ENCODE data around the gene BPIFB2. TPM values are rescaled to one million over a fixed set of nuclear protein-coding genes. Genes with fewer than 3 reads are reported as not detected.

Gene BPIFB2
- total RNA-seq, 3 donors from 2014 or later (not counting 1 experiment from before 2014, with no cell fraction given) = not detected

GRCh38 chr20:33068251-33068939 is 60.9 kb downstream of the BPIFB2 start:
- Mint-ChIP-seq H3K36me3 (no peaks in the 10 kb centered on the region), H3K9me3 (no peaks in the 10 kb centered on the region), H3K4me3 (no peak overlapping the region), H3K27ac (no peak overlapping the region), H3K27me3 (ENCODE audit: low read depth in 2 of 2) (no peaks in the 10 kb centered on the region), H3K4me1 (peaks cover 0 to 4% of the 10 kb centered on the region in 2 donors)
- Histone ChIP-seq H3K36me3 (ENCODE audit: control insufficient read depth, insufficient read depth, low read length) (no peaks in the 10 kb centered on the region), H3K9me3 (ENCODE audit: control insufficient read depth, insufficient read depth, low read length) (no peaks in the 10 kb centered on the region), H3K27me3 (ENCODE audit: control insufficient read depth, insufficient read depth, low read length) (no peaks in the 10 kb centered on the region), H3K4me3 (ENCODE audit: low read length) (no peak overlapping the region), H3K4me1 (ENCODE audit: control insufficient read depth, insufficient read depth, low read length) (no peaks in the 10 kb centered on the region), H3K27ac (ENCODE audit: low read length) (no peak overlapping the region)
- intact Hi-C loops (cut with micrococcal nuclease) = no loop called here
- no peak for ATAC-seq
- 84% methylated on average over 12 of the region's 12 CpGs for WGBS (ENCODE audit: insufficient coverage)
- no peak for DNase-seq
- no peak for TF ChIP-seq CTCF (IDR thresholded peaks at IDR 0.05)

- Histone ChIP-seq H3K27ac (ENCODE audit: low read length) (no peak overlapping the region), H3K4me1 (ENCODE audit: control insufficient read depth, insufficient read depth, low read length) (no peaks in the 10 kb centered on the region), H3K4me3 (ENCODE audit: low read length) (no peak overlapping the region), H3K27me3 (ENCODE audit: control insufficient read depth, insufficient read depth, low read length) (no peaks in the 10 kb centered on the region), H3K9me3 (ENCODE audit: control insufficient read depth, insufficient read depth, low read length) (no peaks in the 10 kb centered on the region), H3K36me3 (ENCODE audit: control insufficient read depth, insufficient read depth, low read length) (no peaks in the 10 kb centered on the region)
- ATAC-seq (no peak), DNase-seq (no peak)
- Mint-ChIP-seq H3K27me3 (ENCODE audit: low read depth in 2 of 2) (no peaks in the 10 kb centered on the region), H3K9me3 (no peaks in the 10 kb centered on the region), H3K27ac (no peak overlapping the region), H3K36me3 (no peaks in the 10 kb centered on the region), H3K4me1 (peaks cover 0 to 4% of the 10 kb centered on the region in 2 donors), H3K4me3 (no peak overlapping the region)
- intact Hi-C loops (cut with micrococcal nuclease) = no loop called here
- 93% methylated on average over 9 of the region's 9 CpGs for WGBS (ENCODE audit: insufficient coverage)
- no peak for TF ChIP-seq CTCF (IDR thresholded peaks at IDR 0.05)
Observed at GRCh38 chr20:33069673-33070072, 62.2 kb downstream of the BPIFB2 start.

GRCh38 chr20:33070111-33071053 is 62.9 kb downstream of the BPIFB2 start:
- ATAC-seq = no peak
- Mint-ChIP-seq H3K4me3 (no peak overlapping the region), H3K27ac (no peak overlapping the region), H3K4me1 (peaks cover 0 to 4% of the 10 kb centered on the region in 2 donors), H3K27me3 (ENCODE audit: low read depth in 2 of 2) (no peaks in the 10 kb centered on the region), H3K36me3 (no peaks in the 10 kb centered on the region), H3K9me3 (no peaks in the 10 kb centered on the region)
- no peaks in the 10 kb centered on the region for H3K4me1 ChIP-seq (ENCODE audit: control insufficient read depth, insufficient read depth, low read length)
- no peaks in the 10 kb centered on the region for H3K27me3 ChIP-seq (ENCODE audit: control insufficient read depth, insufficient read depth, low read length)
- DNase-seq = no peak
- H3K27ac ChIP-seq (ENCODE audit: low read length) = no peak overlapping the region
- intact Hi-C loops (cut with micrococcal nuclease) = no loop called here
- H3K4me3 ChIP-seq (ENCODE audit: low read length) = no peak overlapping the region
- H3K36me3 ChIP-seq (ENCODE audit: control insufficient read depth, insufficient read depth, low read length) = no peaks in the 10 kb centered on the region
- 74% methylated on average over 18 of the region's 19 CpGs for WGBS (ENCODE audit: insufficient coverage)
- no peak for TF ChIP-seq CTCF (IDR thresholded peaks at IDR 0.05)
- H3K9me3 ChIP-seq (ENCODE audit: control insufficient read depth, insufficient read depth, low read length) = no peaks in the 10 kb centered on the region

Data from natural killer cell (primary cell).